ENCODE results near the gene GRK7. TPM values are rescaled to one million over a fixed set of nuclear protein-coding genes. Genes with fewer than 3 reads are reported as not detected.
"Not testable (repeated sequence)": the region's sequence is repeated elsewhere in the genome, so short reads cannot be mapped to it uniquely, and the experiment has no call there.

Gene GRK7
- total and polyA plus RNA-seq, 2 experiments from 2014 or later, result 0.07 TPM; not detected in 1

DNA sequence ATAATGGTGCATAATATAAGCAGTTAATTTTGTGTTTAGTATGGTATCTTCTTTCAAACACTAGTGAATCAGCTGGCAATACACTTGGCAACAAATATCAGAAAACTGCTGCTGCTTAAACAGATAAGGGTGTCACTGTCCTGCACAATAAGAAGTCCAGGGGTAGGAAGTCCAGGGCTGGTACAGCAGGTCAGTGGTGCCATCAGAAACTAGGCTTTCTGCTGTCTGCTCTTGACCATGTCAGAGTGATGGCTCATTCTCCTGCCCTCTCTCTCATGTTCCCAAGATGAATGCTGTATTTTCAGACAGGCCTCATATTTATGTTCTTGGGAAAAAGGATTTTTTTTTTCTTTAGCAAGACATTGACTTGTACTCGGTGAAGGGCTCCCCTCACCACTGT, 9.2 kb upstream of the GRK7 start:
- Histone ChIP-seq H3K27ac (no peak overlapping the region), H3K79me2 (no peaks in the 10 kb centered on the region), H3K4me1 (ENCODE audit: insufficient read depth) (no peaks in the 10 kb centered on the region), H3K9me2 (replicated peaks; ENCODE audit: insufficient read depth) (no peaks in the 10 kb centered on the region), H3K4me2 (no peak overlapping the region), H3K9me3 (ENCODE audit: low read depth) (no peaks in the 10 kb centered on the region), H2AFZ (no peak overlapping the region), H4K20me1 (ENCODE audit: insufficient read depth, poor library complexity, severe bottlenecking) (no peaks in the 10 kb centered on the region), H3K36me3 (replicated peaks; ENCODE audit: insufficient read depth, low read depth) (no peaks in the 10 kb centered on the region), H3K27me3 (no peaks in the 10 kb centered on the region), H3K4me3 (no peak overlapping the region)
- TF ChIP-seq EZH2phosphoT487 (IDR thresholded peaks at IDR 0.05; ENCODE audit: low read depth, severe bottlenecking, unreplicated experiment) (no peak), EZH2 (IDR thresholded peaks at IDR 0.05; ENCODE audit: borderline replicate concordance) (no peak)
- TF ChIP-seq, protein P1, sequence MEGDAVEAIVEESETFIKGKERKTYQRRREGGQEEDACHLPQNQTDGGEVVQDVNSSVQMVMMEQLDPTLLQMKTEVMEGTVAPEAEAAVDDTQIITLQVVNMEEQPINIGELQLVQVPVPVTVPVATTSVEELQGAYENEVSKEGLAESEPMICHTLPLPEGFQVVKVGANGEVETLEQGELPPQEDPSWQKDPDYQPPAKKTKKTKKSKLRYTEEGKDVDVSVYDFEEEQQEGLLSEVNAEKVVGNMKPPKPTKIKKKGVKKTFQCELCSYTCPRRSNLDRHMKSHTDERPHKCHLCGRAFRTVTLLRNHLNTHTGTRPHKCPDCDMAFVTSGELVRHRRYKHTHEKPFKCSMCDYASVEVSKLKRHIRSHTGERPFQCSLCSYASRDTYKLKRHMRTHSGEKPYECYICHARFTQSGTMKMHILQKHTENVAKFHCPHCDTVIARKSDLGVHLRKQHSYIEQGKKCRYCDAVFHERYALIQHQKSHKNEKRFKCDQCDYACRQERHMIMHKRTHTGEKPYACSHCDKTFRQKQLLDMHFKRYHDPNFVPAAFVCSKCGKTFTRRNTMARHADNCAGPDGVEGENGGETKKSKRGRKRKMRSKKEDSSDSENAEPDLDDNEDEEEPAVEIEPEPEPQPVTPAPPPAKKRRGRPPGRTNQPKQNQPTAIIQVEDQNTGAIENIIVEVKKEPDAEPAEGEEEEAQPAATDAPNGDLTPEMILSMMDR (IDR thresholded peaks at IDR 0.05; ENCODE audit: poor library complexity), result no peak
- DNase-seq (ENCODE audit: low spot score), result no peak
- WGBS (ENCODE audit: low lambda C conversion rate, missing lambda C conversion rate), result 75% methylated on average over 1 of the region's 1 CpG

DNA sequence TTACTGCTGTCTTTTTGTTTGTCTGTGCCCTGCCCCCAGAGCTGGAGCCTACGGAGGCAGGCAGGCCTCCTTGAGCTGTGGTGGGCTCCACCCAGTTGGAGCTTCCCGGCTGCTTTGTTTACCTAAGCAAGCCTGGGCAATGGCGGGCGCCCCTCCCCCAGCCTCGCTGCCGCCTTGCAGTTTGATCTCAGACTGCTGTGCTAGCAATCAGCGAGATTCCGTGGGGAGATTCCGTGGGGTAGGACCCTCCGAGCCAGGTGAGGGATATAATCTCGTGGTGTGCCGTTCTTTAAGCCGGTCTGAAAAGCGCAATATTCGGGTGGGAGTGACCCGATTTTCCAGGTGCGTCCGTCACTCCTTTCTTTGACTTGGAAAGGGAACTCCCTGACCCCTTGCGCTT, 656 bp upstream of the GRK7 start:
- not testable (repeated sequence) for H3K36me3 ChIP-seq (replicated peaks; ENCODE audit: insufficient read depth, low read depth); H3K9me2 ChIP-seq (replicated peaks; ENCODE audit: insufficient read depth); H3K9me3 ChIP-seq (ENCODE audit: low read depth); H3K27ac ChIP-seq; H2AFZ ChIP-seq; H4K20me1 ChIP-seq (ENCODE audit: insufficient read depth, poor library complexity, severe bottlenecking); H3K79me2 ChIP-seq; H3K4me2 ChIP-seq; H3K4me3 ChIP-seq; H3K27me3 ChIP-seq; DNase-seq (ENCODE audit: low spot score); H3K4me1 ChIP-seq (ENCODE audit: insufficient read depth)
- 52% methylated on average over 16 of the region's 19 CpGs for WGBS (ENCODE audit: low lambda C conversion rate, missing lambda C conversion rate)

DNA sequence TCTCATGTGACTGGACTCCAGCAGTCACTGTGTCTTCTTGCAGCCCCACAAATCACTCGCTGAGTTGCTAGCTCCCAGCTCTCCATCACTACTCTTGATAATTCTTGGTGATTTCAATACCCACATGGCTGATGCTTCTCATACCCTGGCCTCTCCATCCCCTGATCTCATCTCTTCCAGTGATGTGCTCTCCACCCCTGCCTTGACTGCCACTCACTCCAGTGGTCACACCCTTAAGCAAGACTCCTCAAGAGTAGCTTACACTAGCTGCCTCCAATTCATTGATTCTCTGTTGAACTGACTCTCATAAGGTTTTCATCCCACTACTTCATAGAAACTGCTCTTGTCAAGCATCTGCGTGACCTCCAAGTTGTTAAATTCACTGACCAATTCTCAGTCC, 837 bp downstream of the GRK7 start:
- Histone ChIP-seq H3K9me2 (replicated peaks; ENCODE audit: insufficient read depth) (no peaks in the 10 kb centered on the region), H3K4me3 (no peak overlapping the region), H4K20me1 (ENCODE audit: insufficient read depth, poor library complexity, severe bottlenecking) (no peaks in the 10 kb centered on the region), H3K4me2 (no peak overlapping the region), H3K79me2 (no peaks in the 10 kb centered on the region), H2AFZ (no peak overlapping the region), H3K4me1 (ENCODE audit: insufficient read depth) (no peaks in the 10 kb centered on the region), H3K9me3 (ENCODE audit: low read depth) (no peaks in the 10 kb centered on the region), H3K36me3 (replicated peaks; ENCODE audit: insufficient read depth, low read depth) (no peaks in the 10 kb centered on the region), H3K27ac (no peak overlapping the region), H3K27me3 (no peaks in the 10 kb centered on the region)
- WGBS (ENCODE audit: low lambda C conversion rate, missing lambda C conversion rate), result 100% methylated on average over 2 of the region's 2 CpGs
- no peak for DNase-seq (ENCODE audit: low spot score)
- TF ChIP-seq EZH2phosphoT487 (IDR thresholded peaks at IDR 0.05; ENCODE audit: low read depth, severe bottlenecking, unreplicated experiment) (no peak), EZH2 (IDR thresholded peaks at IDR 0.05; ENCODE audit: borderline replicate concordance) (no peak)
- TF ChIP-seq, protein P1 (IDR thresholded peaks at IDR 0.05; ENCODE audit: poor library complexity), result no peak

DNA sequence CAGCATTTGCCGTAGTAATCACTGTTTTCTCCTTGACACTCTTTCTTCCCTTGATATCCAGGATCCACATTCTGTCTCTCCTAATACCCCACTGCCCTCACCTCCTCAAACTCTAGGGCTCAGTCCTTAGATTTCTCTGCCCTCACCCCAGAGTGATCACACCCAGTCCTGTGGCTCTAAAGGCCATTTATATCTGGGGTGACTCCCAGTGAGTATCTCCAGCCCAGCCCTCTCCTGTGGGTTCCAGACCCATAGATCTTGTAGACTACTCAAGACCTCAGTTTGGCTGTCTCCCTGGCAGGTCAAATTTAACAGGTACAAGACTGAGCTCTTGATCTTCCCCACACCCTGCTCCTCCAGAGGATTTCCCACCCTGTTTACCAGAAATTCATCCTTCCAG, 1.3 kb downstream of the GRK7 start:
- Histone ChIP-seq H3K27ac (no peak overlapping the region), H3K4me2 (no peak overlapping the region), H3K9me3 (ENCODE audit: low read depth) (no peaks in the 10 kb centered on the region), H3K9me2 (replicated peaks; ENCODE audit: insufficient read depth) (no peaks in the 10 kb centered on the region), H3K36me3 (replicated peaks; ENCODE audit: insufficient read depth, low read depth) (no peaks in the 10 kb centered on the region), H3K4me3 (no peak overlapping the region), H3K4me1 (ENCODE audit: insufficient read depth) (no peaks in the 10 kb centered on the region), H2AFZ (no peak overlapping the region), H3K27me3 (no peaks in the 10 kb centered on the region), H4K20me1 (ENCODE audit: insufficient read depth, poor library complexity, severe bottlenecking) (no peaks in the 10 kb centered on the region), H3K79me2 (no peaks in the 10 kb centered on the region)
- 100% methylated on average over 1 of the region's 1 CpG for WGBS (ENCODE audit: low lambda C conversion rate, missing lambda C conversion rate)
- no peak for DNase-seq (ENCODE audit: low spot score)
- TF ChIP-seq EZH2phosphoT487 (IDR thresholded peaks at IDR 0.05; ENCODE audit: low read depth, severe bottlenecking, unreplicated experiment) (no peak), EZH2 (IDR thresholded peaks at IDR 0.05; ENCODE audit: borderline replicate concordance) (no peak)
- TF ChIP-seq, protein P1 (IDR thresholded peaks at IDR 0.05; ENCODE audit: poor library complexity), result no peak
